ENCODE results near the gene SELENOO.

GRCh38 chr22:50243685-50244419 lies 43.0 kb downstream of the SELENOO start:
- TF ChIP-seq CTCF (IDR thresholded peaks at IDR 0.05) (no peak), EZH2 (IDR thresholded peaks at IDR 0.05; ENCODE audit: borderline replicate concordance, insufficient read depth, low read depth, low read length, poor library complexity, severe bottlenecking) (no peak)
